T-helper 1 cell treated with Interleukin-12 subunit alpha and Interleukin-12 subunit beta and Interleukin-4 antibody, amounts not matched to agents 30 ng/mL and 1 ng/mL, for 36 hours (primary cell): ENCODE results near the gene CEP112. TPM values are rescaled to one million over a fixed set of nuclear protein-coding genes. Genes with fewer than 3 reads are reported as not detected.

Experiments
- intact Hi-C: fragments of 100-400 bp; cut with micrococcal nuclease; formaldehyde crosslinking; loops from one replicate; pipeline ENCODE4 v1.15.1; 2024
- total RNA-seq: library from RNA; stranded (reverse); gene quantifications from 2 replicates; pipeline ENCODE4 v1.2.3, GENCODE V29; 2022

The CEP112 gene
- total RNA-seq, 1 donor from 2014 or later: 3.0 TPM

- intact Hi-C loops: no loop called here
These were observed 255.9 kb downstream of the CEP112 start for GRCh38 chr17:65936013-65936412.

- intact Hi-C loops: no loop called here
These were observed 258.6 kb downstream of the CEP112 start for GRCh38 chr17:65933290-65933689.

DNA sequence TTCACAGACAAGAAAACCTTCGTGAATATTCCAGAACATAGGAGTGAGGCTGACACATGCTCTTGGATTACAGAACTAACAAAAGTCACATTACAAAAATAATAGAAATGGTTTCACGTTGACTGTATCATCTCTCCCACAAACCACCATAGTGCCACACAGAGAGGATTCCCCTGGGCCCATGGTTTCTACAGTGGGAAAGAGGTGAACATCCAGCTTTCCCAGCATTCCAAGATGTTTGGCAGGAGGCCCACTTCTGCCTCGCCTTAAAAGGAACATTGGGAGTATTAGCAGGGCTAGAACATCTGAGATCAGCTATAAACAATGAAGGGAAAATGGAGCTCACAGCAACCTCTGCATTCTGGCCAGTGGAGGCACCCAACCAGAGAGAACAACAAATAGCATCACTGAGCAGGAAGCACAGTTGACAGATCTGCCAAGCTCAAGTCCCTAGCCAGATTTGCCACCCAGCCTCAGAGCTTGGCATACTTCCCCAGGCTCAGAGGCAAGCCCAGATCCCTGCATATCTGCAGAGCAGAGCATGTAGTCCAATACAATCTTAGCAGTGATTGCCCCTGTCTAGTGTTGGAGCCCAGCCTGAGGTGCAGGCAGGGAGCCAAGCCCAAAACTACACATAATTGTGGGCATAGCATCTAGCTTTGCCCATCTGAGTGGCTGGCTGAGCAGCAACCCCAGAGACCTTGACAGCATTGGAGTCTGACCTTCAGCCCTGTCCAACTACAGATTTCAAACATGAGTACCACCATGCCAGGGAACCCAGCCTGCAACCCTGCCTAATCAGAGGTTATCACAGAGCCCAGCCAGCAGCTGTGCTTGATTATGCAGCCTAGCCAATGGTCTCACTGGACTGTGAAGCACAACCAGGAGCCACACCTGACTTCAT, 260.4 kb downstream of the CEP112 start:
- intact Hi-C loops: no loop called here

DNA sequence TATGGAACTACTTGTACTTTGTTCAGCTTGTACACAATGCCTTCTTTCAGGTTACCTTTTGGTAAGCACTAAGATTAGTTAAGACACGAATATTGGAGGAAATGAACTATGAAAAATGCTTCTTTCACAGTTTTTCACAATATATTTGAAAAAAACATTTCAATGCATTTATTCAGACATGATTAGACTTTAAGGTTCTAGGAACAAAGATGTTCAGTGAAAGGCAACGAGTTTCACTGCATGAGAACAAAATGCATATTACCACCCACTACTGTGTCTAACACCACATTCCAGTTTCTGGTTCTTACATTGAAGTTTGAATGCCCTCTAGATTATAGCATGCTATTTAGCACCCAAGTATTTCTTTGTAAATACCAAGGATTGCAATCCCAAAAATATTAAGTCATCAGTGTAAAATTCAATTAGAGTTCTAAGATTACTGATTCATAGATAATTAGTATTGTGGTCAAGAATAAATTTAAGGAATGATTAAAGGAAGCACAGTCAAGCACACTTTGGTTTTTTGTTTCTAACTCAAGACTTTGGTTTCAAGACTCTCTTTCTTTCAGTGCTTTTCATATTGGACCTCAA, 261.7 kb downstream of the CEP112 start:
- intact Hi-C loops: no loop called here

GRCh38 chr17:65926599-65926998, 265.3 kb downstream of the CEP112 start:
- intact Hi-C loops: no loop called here

DNA sequence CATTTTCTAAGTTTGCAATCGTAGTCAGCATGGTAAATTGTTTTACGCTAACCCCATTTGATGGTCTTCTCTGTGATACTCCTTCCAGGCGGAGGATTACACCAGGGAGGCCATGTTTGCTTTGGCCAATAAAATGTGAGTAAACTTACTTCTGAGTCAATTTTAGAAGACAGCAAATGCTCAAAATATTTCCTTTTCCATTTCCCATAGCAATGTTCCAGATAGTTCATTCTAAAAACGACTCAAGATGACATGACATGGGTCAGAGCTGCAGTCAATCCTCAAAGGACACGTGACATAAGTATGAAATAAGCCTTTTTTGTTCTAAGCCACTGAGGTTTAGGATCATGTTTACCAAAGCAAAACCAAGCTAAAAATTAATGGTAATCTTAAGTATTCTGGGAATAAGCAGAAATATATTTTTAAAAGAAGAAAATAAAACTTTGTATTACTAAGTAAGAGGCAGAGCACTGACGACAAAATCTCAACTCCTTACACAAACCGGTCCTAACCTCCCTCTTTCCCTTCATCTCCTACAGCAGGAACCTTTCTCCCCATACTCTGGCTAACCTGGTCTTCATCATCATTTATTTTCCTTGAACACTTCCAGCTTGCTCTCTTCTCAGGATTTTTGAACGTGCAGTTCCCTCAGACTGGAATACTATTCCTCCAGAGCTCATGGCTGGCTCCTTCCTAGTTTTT, 266.2 kb downstream of the CEP112 start:
- intact Hi-C loops: no loop called here

DNA sequence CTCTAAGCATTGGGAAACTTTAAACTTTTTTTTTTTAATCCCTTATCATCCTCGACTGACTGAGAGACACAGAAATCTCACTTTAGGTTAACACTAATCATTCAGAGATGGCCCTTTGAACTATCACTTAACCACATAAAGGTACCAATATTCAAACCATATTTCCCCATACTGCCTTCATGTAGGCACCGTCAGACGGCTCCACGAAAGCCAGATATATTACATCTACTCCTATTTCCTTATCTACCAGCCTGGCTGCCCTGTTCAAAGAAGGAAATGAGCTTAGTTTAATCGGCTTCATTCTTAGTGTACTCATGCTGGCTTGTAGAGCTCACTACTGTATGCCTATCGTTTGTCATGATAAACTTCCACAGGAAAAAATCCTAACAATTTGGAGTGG, 270.9 kb downstream of the CEP112 start:
- intact Hi-C loops: no loop called here

DNA sequence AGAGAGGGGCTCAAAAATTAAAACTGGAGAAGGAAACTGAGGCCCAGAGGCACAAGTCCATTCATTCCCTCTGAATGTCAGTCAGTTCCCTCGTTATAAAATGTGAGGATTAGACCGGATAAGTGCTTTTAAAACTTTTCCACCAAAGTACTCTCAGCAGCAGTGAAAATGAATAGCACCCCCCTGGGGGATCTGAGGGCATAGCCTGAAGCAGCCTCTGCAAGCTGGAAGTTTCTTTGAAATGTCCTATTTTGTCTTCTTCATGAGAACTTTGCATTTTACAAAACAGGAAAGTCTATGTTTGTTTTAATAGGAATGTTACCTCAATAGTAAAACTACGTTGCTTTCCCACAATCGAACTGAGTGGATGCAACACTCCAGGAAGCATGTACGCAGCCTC, 273.0 kb downstream of the CEP112 start:
- intact Hi-C loops: no loop called here

DNA sequence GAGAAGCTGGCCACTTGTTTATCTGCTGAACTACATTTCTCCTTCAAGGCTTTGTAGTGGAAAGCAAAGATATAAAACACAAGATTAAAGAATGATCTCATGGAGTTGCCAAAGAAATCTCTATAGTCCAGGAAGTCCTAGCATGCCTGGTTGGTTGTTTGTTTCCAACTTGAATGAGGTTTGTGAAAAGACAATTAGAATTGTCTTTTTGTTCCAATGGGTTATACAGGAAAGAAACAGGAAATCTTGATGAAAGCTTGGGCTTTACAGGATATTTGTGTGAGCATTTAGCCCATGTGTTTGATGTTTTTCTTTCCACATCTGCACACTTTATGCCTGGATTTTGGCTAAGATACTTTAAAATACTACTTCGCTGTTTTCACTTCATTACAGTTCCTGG, 273.4 kb downstream of the CEP112 start:
- intact Hi-C loops: no loop called here

GRCh38 chr17:65917560-65917959, 274.4 kb downstream of the CEP112 start:
- intact Hi-C loops: no loop called here

- intact Hi-C loops: no loop called here
These were observed 275.5 kb downstream of the CEP112 start for GRCh38 chr17:65916425-65916824.

- intact Hi-C loops: no loop called here
These were observed 277.1 kb downstream of the CEP112 start for GRCh38 chr17:65914784-65915342.

DNA sequence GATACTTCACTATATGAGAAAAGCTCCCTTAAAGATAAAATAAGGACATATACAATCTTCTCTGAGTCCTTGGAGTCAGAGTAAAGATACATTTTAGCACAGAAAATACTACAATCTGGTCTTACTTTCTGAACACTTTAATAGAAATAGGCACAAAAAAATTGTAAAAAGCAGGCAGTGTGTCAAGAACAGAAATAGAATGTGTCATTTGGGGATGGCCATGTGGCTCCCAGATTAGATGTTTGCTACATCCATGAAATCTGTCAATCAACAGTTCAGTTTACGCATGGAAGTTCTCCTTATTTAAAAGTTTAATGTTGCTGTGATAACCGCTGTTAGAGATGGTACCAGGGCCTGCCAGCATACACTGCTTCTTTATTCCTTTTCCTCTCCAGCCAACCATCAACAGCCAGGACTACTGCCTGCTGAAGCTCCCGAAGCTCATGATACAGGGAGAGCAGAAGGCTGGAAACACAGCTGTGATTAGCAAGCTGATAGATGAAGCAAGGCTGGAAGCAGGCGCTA, 278.5 kb downstream of the CEP112 start:
- intact Hi-C loops: no loop called here

GRCh38 chr17:65910836-65911235, 281.1 kb downstream of the CEP112 start:
- intact Hi-C loops: no loop called here

GRCh38 chr17:65902831-65903522, 289.0 kb downstream of the CEP112 start:
- intact Hi-C loops: no loop called here

GRCh38 chr17:65902155-65902554, 289.8 kb downstream of the CEP112 start:
- intact Hi-C loops: no loop called here

DNA sequence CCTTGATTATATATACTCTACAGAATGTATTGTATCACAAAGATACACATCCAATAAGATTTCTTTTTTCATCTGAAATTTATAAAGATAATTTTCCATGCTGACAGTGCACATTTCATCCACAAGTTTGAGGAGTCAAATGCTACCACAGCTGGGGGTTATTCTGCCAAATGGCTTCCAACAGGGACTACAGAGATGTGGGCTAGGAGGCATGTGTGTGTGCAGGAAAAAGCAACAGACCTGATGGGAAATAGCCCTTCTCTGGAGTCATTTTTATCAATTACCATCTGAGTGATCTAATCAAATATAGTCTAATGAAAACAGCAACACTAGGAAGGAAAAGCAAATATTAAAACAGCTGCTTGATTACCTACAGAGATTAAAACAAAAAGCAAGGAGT, 290.5 kb downstream of the CEP112 start:
- intact Hi-C loops: no loop called here

- intact Hi-C loops: no loop called here
These were observed 291.7 kb downstream of the CEP112 start for GRCh38 chr17:65900216-65900615.

DNA sequence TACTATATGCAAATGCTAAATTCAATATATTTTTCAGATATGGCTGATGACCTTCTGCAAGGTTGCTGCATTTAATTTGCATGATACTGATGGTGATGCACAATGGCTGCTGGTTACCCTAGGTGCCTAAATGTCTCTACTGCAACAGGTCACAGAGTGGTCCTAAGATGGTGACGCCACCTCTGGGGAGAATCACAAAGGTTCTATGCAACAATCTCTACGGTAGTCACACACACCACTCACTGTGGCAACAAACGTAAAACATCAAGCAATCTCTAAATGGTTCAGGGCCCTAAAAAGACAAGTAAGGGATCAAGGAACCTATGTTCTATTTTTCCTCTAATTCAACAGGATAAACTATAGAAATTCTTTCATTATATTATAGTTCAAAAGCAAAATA, 293.3 kb downstream of the CEP112 start:
- intact Hi-C loops: no loop called here

GRCh38 chr17:65896889-65897288, 295.0 kb downstream of the CEP112 start:
- intact Hi-C loops: no loop called here

- intact Hi-C loops: no loop called here
These were observed 296.0 kb downstream of the CEP112 start for GRCh38 chr17:65895969-65896368.
